Measurements from ENCODE around the gene KIRREL1. TPM values are rescaled to one million over a fixed set of nuclear protein-coding genes. Genes with fewer than 3 reads are reported as not detected.

KIRREL1 gene
- polyA plus RNA-seq, 1 donor (not counting 4 experiments of a cell fraction or from before 2014, with no cell fraction given): 19.7 TPM

- FAIRE-seq: peak; percentile 74
- no peak overlapping the region for H3K4me2 ChIP-seq (ENCODE audit: control insufficient read depth, extremely low read depth, insufficient read depth, low read depth, low read length)
- H2AFZ ChIP-seq (ENCODE audit: control insufficient read depth, low read length): no peak overlapping the region
- TF ChIP-seq EZH2 (IDR thresholded peaks at IDR 0.05; ENCODE audit: low read length) (no peak), CTCF (optimal IDR thresholded peaks at IDR 0.05 in 1 of 3, IDR thresholded peaks at IDR 0.05 in 1 of 3, conservative IDR thresholded peaks at IDR 0.05 in 1 of 3; ENCODE audit: extremely low read depth in 1 of 3, insufficient read depth in 2 of 3, low read length in 3 of 3) (no peak)
- DNase-seq (ENCODE audit: low read depth, low spot score): no peak
- H3K9ac ChIP-seq (ENCODE audit: control insufficient read depth, extremely low read depth, insufficient read depth, low read length): no peak overlapping the region
- H3K27me3 ChIP-seq (ENCODE audit: control insufficient read depth, extremely low read depth, insufficient read depth, low read length): no peaks in the 10 kb centered on the region
- H3K27ac ChIP-seq (ENCODE audit: control insufficient read depth, insufficient read depth, low read length): no peak overlapping the region
- dilution Hi-C loops (cut with MboI; ENCODE audit: extremely low pct_ligation_motif_present, low sequenced_read_pairs): no loop called here
- no peak overlapping the region for H3K4me3 ChIP-seq (ENCODE audit: control insufficient read depth in 2 of 3, extremely low read depth in 1 of 3, insufficient read depth in 2 of 3, low read depth in 1 of 3, low read length in 3 of 3)
- no peaks in the 10 kb centered on the region for H3K9me3 ChIP-seq (ENCODE audit: control insufficient read depth, low read depth, low read length)
- peaks cover 15 to 32% of the 10 kb centered on the region in 2 experiments for H3K36me3 ChIP-seq (ENCODE audit: control insufficient read depth in 2 of 2, extremely low read depth in 1 of 2, insufficient read depth in 2 of 2, low read length in 2 of 2)
- H3K79me2 ChIP-seq (ENCODE audit: control insufficient read depth, insufficient read depth, low read length): peaks cover 91% of the 10 kb centered on the region
- no peaks in the 10 kb centered on the region for H3K9me1 ChIP-seq (ENCODE audit: control insufficient read depth, extremely low read depth, insufficient read depth, low read length)
- peaks cover 11% of the 10 kb centered on the region for H4K20me1 ChIP-seq (ENCODE audit: control insufficient read depth, extremely low read depth, insufficient read depth, low read length)
- peaks cover 4% of the 10 kb centered on the region for H3K4me1 ChIP-seq (ENCODE audit: control insufficient read depth, extremely low read depth, insufficient read depth, low read length)
Observed at GRCh38 chr1:158053276-158053675, 59.8 kb downstream of the KIRREL1 start.

- no peaks in the 10 kb centered on the region for H3K9me3 ChIP-seq (ENCODE audit: control insufficient read depth, low read depth, low read length)
- no peak overlapping the region for H2AFZ ChIP-seq (ENCODE audit: control insufficient read depth, low read length)
- dilution Hi-C loops (cut with MboI; ENCODE audit: extremely low pct_ligation_motif_present, low sequenced_read_pairs): no loop called here
- H3K4me1 ChIP-seq (ENCODE audit: control insufficient read depth, extremely low read depth, insufficient read depth, low read length): peaks cover 4% of the 10 kb centered on the region
- H3K27ac ChIP-seq (ENCODE audit: control insufficient read depth, insufficient read depth, low read length): no peak overlapping the region
- peaks cover 90% of the 10 kb centered on the region for H3K79me2 ChIP-seq (ENCODE audit: control insufficient read depth, insufficient read depth, low read length)
- no peaks in the 10 kb centered on the region for H3K27me3 ChIP-seq (ENCODE audit: control insufficient read depth, extremely low read depth, insufficient read depth, low read length)
- H3K9me1 ChIP-seq (ENCODE audit: control insufficient read depth, extremely low read depth, insufficient read depth, low read length): no peaks in the 10 kb centered on the region
- no peak overlapping the region for H3K4me3 ChIP-seq (ENCODE audit: control insufficient read depth in 2 of 3, extremely low read depth in 1 of 3, insufficient read depth in 2 of 3, low read depth in 1 of 3, low read length in 3 of 3)
- H3K4me2 ChIP-seq (ENCODE audit: control insufficient read depth, extremely low read depth, insufficient read depth, low read depth, low read length): no peak overlapping the region
- no peak overlapping the region for H3K9ac ChIP-seq (ENCODE audit: control insufficient read depth, extremely low read depth, insufficient read depth, low read length)
- FAIRE-seq (no peak), DNase-seq (ENCODE audit: low read depth, low spot score) (no peak)
- TF ChIP-seq EZH2 (IDR thresholded peaks at IDR 0.05; ENCODE audit: low read length) (no peak), CTCF (optimal IDR thresholded peaks at IDR 0.05 in 1 of 3, IDR thresholded peaks at IDR 0.05 in 1 of 3, conservative IDR thresholded peaks at IDR 0.05 in 1 of 3; ENCODE audit: extremely low read depth in 1 of 3, insufficient read depth in 2 of 3, low read length in 3 of 3) (no peak)
- peaks cover 9% of the 10 kb centered on the region for H4K20me1 ChIP-seq (ENCODE audit: control insufficient read depth, extremely low read depth, insufficient read depth, low read length)
- peaks cover 17 to 35% of the 10 kb centered on the region in 2 experiments for H3K36me3 ChIP-seq (ENCODE audit: control insufficient read depth in 2 of 2, extremely low read depth in 1 of 2, insufficient read depth in 2 of 2, low read length in 2 of 2)
Observed at GRCh38 chr1:158054721-158055120, 61.3 kb downstream of the KIRREL1 start.

Data from keratinocyte (primary cell).